Activated gamma-delta T cell treated with anti-CD3 and anti-CD28 coated beads, Interleukin-2, amount 50 U/mL, for 16 hours (primary cell): ENCODE measurements around the gene HEATR9.
A peak's percentile ranks its signal among the peaks of the same experiment; 100 is the strongest.

ENCODE experiments used
- DNase-seq: peaks from one replicate; pipeline ENCODE4 v3.0.0-alpha.2; 2020; ENCODE audit warnings: low read depth

HEATR9 gene

GRCh38 chr17:35864853-35865252 is 3.8 kb downstream of the HEATR9 start:
- DNase-seq: no peak

DNA sequence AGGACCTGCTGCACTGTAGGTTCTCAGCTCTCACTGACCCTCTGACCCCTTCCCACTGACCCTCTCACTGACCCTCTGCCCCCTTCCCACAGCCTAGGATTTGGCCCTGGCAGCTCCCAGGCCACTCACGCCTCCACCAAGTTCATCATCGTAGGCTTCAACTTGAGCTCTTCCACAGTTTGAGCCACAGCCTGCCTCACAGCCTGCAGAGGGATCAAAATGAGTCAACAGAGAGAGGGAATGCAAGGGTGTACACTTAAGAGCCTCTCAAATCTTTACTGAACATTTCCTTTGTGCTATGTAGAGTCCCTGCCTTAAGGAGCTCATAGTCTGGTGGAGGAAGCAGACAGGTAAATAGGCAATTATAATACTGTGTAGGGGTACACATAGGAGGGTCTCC is 12.1 kb downstream of the HEATR9 start:
- no peak for DNase-seq

DNA sequence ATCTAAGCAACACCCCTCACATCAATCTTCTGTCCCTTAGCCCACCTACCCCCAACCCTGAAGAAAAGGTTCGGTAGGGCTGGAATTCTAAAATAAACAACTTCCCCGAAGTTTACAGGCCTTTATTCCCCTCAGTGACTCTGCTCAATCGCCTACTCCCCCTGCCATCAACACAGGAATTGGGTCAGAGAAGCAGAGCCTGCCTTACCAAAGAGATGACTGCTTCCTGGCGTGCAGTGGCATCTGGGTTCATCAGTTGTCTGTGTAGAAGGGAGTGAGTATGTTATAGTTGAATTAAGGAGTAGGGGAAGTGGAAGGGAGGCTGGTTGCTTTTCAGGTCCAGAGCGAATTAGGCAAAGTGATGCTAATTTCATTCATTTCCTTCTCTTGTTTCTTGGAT is 12.7 kb downstream of the HEATR9 start:
- no peak for DNase-seq

- peak; percentile 64 for DNase-seq
Measured at GRCh38 chr17:35849469-35850348, 19.0 kb downstream of the HEATR9 start.

DNA sequence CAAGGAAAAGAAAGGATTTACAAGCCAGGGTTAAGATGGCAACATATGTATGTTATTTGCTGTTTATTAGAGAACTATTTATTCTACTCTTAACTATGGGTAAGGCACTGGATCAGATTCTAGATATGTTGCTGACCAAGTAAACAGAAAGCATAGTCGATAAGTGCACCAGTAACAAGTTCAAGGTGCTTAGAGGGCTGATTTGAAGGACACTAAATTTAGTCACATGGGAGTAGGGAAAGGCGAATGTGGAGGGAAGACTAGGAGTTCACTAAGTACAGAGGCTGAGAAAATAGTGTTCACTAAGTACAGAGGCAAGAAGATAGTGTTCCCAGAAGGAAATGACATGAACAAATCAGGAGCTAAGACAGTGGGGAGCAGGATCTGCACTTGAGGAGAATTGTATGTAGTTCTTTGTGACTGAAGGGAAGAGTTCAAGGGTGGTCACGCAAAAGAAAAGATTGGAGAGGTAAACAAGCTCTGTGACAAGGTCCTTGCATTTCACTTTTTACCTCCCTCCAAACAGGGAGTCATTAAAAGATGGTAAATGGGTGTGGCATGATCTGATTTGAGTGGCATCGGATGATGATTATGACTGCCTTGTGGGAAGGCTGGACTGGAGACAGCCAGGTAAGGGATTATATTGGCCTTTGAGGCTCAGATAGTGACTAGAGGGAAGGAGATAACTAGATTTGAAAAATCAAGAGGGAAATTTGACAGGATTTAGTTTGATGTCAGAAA is 20.9 kb downstream of the HEATR9 start:
- DNase-seq: no peak

DNA sequence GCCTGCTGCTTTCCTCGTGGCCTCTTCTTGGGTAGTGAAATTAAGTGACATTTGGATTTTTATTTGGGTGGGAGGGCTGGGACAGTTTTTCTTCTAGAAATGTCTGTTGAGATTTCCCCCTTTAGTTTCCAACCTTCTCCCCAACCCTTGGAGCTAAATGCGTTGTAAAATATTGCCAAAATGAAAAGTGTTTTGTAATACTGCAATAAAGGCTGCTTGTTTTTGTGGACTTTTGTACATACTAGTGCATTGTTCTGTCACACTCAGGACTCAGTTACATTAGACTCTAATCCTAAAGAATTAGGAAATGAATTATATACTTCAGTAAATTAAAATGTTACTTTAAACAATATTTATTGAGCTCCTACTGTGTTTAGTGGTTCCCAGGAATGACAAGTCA is 21.7 kb downstream of the HEATR9 start:
- DNase-seq: no peak

DNA sequence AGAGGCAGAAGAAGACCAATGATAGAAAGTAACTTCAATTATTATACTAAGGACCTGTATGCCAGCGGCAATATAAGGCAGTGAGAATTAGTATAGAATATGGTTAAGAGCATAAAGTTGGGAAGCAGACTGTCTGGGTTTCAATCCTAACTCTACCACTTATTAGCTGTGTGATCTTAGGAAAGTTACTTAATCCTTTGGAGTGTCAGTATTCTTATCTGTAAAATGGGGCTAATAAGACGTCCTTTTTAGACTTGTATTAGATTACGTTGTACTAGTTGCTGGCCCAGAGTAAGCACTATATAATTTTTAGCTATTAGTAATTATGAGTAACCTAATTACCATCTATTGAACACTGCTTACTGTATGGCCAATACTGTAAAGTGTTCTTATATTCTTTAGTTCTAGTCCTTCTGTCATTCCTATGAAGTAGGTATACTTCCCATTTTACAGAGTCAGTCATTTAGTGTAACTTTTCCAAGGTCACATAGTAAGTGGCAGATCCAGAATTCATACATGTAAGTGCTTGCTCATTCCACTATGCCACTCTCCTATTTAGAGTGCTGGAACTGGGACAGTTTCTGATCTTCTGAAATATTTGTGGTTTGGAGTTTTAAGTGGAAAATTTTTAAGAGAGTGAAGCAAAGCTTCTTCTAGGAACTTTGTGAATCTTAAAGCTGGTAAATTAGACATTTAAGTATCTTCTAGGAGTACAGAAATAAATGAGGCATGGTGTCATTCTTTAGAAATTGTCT is 22.5 kb downstream of the HEATR9 start:
- no peak for DNase-seq

- no peak for DNase-seq
Measured at GRCh38 chr17:35844547-35844946, 24.1 kb downstream of the HEATR9 start.

GRCh38 chr17:35843698-35844097 is 25.0 kb downstream of the HEATR9 start:
- no peak for DNase-seq

- DNase-seq: no peak
Measured at GRCh38 chr17:35842239-35842638, 26.5 kb downstream of the HEATR9 start.

GRCh38 chr17:35841505-35841904 is 27.2 kb downstream of the HEATR9 start:
- no peak for DNase-seq

DNA sequence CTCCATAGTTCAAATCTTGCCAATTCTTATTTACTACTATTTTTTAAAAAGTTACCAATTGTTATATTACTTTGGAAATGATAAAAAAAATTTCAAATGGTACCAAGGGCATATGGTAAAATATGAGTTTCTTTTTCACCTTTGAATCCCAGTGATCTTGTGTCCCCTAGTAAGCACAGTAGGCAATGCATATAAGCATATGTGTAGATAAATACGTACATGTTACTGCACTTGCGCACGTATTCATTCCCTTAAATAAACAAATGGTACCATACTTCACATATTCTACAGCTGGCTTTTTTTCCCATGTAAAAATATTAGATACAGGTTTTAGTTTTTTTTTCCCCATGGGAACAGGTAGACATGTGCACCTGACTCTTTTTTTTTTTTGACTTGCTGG is 27.6 kb downstream of the HEATR9 start:
- no peak for DNase-seq

DNA sequence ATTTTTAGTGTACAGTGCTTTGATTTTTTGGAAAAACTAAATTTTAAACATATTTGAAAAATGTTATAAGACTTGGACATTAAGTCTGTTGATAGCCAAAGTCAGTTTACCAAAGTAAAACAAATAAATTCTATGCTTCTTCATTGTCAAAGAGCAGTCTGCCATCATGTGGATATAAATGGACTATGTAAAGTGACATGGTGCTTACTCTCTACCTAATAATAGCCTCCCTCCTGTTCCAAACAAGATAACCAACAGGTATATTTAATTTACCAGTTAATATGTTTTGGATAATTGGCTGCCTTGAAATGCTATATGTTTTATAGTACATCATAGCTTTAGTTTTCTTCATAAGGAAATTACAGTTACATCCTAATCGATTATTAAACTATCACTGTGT is 43.5 kb downstream of the HEATR9 start:
- DNase-seq: no peak

DNA sequence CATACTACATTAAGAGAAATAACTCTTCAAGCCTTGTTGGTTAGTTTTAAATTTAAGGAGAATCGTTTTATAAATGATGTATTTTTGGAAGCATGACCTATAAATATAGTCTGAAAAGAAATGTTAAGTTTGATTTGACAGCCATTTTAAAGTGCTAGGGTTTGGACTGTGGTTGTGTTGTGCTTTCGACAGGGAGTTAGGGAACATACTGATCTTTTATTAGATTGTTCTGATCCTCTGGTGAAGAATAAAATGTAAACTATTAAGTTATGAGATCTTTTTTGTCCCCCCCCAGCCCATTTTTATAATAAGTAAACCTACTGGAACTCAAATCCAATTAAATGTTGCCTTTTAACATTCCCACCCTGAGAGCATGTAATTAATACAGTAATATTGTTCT is 47.4 kb downstream of the HEATR9 start:
- no peak for DNase-seq

DNA sequence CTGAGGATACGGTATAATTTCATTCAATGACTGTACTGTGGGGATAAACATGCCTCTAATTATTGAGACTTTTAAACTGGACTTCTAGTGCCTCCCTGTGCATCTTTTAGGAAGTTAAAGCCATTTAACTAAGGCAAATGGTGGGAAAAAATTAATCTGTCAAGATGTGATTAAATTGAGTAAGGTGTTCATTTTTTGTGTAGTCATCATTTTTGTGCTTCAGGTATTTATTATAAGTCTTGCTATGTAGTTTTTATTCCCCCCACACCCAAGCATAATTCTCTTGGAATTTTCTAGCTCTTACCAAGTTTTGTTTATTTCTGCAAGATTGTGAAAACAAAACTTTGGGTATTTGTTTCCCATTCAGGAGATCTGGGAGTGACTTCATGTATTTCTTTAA is 49.2 kb downstream of the HEATR9 start:
- DNase-seq: no peak

- DNase-seq: no peak
Measured at GRCh38 chr17:35817196-35817595, 51.5 kb downstream of the HEATR9 start.

DNA sequence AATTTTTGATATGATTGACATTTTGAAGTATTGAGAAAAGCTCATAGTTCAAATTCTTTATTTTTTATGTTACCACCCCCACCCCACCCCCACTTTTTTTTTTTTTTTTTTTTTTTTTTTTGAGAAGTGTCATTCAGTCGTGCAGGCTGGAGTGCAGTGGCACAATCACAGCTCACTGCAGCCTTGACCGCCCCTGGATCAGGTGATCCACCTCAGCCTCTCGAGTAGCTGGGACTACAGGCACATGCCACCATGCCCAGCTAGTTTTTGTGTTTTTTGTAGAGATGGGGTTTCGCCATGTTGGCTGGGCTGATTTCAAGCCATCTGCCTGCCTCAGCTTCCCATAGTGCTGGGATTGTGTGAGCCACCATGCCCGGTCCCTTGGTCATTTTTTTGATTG is 52.0 kb downstream of the HEATR9 start:
- DNase-seq: no peak

DNA sequence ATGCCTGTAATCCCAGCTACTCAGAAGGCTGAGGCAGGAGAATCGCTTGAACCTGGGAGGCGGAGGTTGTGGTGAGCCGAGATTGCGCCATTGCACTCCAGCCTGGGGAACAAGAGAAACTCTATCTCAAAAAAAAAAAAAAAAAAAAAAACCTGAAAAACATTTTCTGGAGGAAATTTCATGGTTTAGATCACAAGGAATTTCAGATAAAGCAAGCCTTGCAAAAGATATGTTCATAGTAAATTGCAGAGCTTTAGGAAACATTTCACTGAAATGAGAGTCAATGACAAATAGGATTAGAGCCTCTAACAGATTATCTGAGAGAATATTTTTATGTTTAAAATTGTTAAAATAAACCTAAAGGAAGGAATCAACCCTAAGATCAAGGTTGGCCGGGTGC is 56.2 kb downstream of the HEATR9 start:
- DNase-seq: no peak

DNA sequence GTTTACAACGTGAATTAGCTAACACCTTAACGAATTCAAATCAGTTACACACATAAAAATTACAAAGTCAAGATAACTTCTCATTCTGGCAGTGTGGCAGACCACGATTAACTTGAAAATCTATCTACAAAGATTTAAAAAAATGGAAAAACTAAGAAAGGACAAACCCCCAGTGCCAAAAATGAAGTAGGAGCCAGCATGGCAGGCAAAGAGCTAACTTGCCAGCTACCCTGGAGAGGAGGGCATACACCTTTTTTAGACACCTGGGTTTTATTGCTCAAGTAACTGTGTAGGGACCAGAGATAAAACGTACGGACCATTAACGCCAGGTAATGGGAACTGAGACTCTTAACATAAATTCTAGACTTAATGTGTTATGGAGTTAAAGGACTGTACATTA is 56.9 kb downstream of the HEATR9 start:
- DNase-seq: no peak

GRCh38 chr17:35809855-35810461 is 58.7 kb downstream of the HEATR9 start:
- no peak for DNase-seq

DNA sequence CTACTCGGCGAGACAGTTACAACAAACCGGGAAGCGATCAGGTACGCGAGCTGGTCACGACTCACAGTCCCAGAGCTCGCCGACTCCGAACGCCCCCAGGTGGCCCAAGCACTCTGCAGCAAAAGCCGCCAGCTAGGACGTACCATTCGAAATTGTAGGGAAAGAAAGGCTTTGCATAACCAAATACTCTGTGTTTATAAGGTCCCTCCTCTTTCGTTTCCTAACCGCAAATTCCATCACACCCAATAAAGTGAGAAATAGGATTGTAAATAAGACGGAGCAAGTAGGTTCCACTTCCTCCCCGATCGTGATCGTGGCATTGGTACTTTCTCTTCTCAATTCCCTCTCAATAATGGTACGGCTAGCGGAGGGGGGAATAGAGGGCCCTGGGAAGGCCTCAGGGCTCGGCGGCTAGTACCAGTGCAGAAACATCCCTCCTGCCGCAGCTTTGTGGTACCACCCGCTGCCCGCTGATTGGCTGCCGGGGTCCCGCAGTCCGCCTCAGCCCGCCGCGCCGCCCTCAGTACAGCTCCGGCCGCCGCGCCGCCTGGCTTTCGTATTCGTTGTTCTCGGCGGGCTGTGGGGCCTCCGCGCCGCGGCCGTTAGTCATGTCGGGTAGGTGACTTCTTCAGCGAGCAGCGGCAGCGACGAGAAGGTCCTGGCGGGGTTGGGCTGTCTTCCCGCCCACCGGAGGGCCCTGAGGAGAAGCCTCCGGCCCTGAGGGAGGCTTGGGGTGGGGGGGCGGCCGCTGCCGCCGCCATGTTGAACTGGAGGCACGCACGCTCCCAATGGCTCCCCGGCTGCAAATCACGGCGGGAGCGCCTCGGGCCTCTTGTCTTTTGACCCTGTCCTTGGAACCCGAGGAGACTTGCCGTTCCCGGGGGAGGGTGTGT is 59.5 kb downstream of the HEATR9 start, which contains the start of gene TAF15:
TAF15 (plus strand) TSS at position 523 of the 893 bp plus-strand sequence; CDS start at position 609, 86 bp downstream.
- peak; percentile 93 for DNase-seq
